BE2C (cell line): ENCODE data around the gene SPATA9.

ENCODE experiments used
- DNase-seq: peaks from one replicate; pipeline ENCODE4 v3.0.0-alpha.2; 2020
- H3K27me3 ChIP-seq: fragments of 250-450 bp; sonication (Bioruptor Pico); 2 replicates; pipeline ENCODE4 v1.5.1; 2020; ENCODE audit warnings: mild to moderate bottlenecking
- H3K36me3 ChIP-seq: fragments of 250-450 bp; sonication (Bioruptor Pico); 2 replicates; pipeline ENCODE4 v1.5.1; 2020; ENCODE audit warnings: mild to moderate bottlenecking
- H3K4me1 ChIP-seq: fragments of 250-450 bp; sonication (Bioruptor Pico); 2 replicates; pipeline ENCODE4 v1.5.1; 2020
- H3K4me3 ChIP-seq: 2 replicates; pipeline ENCODE4 v1.5.1; 2011; ENCODE audit warnings: low read depth, low read length
- H3K9me3 ChIP-seq: fragments of 250-450 bp; sonication (Bioruptor Pico); 2 replicates; pipeline ENCODE4 v1.5.1; 2020
- CTCF ChIP-seq: IDR thresholded peaks from 2 replicates; pipeline ENCODE4 v1.5.1; 2012; ENCODE audit warnings: mild to moderate bottlenecking, low read depth, low read length

SPATA9 gene

GRCh38 chr5:95654196-95654595 is 28.6 kb downstream of the SPATA9 start:
- no peak for DNase-seq
- Histone ChIP-seq H3K27me3 (no peaks in the 10 kb centered on the region), H3K4me1 (peaks cover 3% of the 10 kb centered on the region; the same call in 1 of the 2 replicates), H3K4me3 (no peak overlapping the region), H3K9me3 (no peaks in the 10 kb centered on the region), H3K36me3 (no peaks in the 10 kb centered on the region)
- no peak for TF ChIP-seq CTCF

- Histone ChIP-seq H3K4me1 (peaks cover 3% of the 10 kb centered on the region), H3K27me3 (no peaks in the 10 kb centered on the region), H3K9me3 (no peaks in the 10 kb centered on the region), H3K4me3 (no peak overlapping the region), H3K36me3 (no peaks in the 10 kb centered on the region)
- no peak for DNase-seq
- TF ChIP-seq CTCF, result no peak
Observed at GRCh38 chr5:95652849-95653248, 29.9 kb downstream of the SPATA9 start.

GRCh38 chr5:95649842-95650620 is 32.8 kb downstream of the SPATA9 start:
- no peaks in the 10 kb centered on the region for H3K9me3 ChIP-seq
- no peaks in the 10 kb centered on the region for H3K36me3 ChIP-seq
- no peak overlapping the region for H3K4me3 ChIP-seq
- no peak for DNase-seq
- peaks cover 2% of the 10 kb centered on the region; the same call in 1 of the 2 replicates for H3K4me1 ChIP-seq
- H3K27me3 ChIP-seq, result no peaks in the 10 kb centered on the region
- TF ChIP-seq CTCF, result no peak

GRCh38 chr5:95649274-95649673 is 33.5 kb downstream of the SPATA9 start:
- no peaks in the 10 kb centered on the region for H3K27me3 ChIP-seq
- H3K4me3 ChIP-seq, result no peak overlapping the region
- no peaks in the 10 kb centered on the region for H3K36me3 ChIP-seq
- peaks cover 2% of the 10 kb centered on the region; the same call in 1 of the 2 replicates for H3K4me1 ChIP-seq
- DNase-seq, result no peak
- no peak for TF ChIP-seq CTCF
- no peaks in the 10 kb centered on the region for H3K9me3 ChIP-seq

GRCh38 chr5:95647886-95648860 is 34.6 kb downstream of the SPATA9 start:
- Histone ChIP-seq H3K36me3 (no peaks in the 10 kb centered on the region), H3K4me3 (no peak overlapping the region), H3K4me1 (peaks cover 2% of the 10 kb centered on the region; the same call in 1 of the 2 replicates), H3K9me3 (no peaks in the 10 kb centered on the region), H3K27me3 (no peaks in the 10 kb centered on the region)
- DNase-seq, result no peak
- no peak for TF ChIP-seq CTCF
